ENCODE data around the gene ATAT1. TPM values are rescaled to one million over a fixed set of nuclear protein-coding genes. Genes with fewer than 3 reads are reported as not detected.

The ATAT1 gene
- polyA plus RNA-seq, 1 of the 3 experiments (the other 2 are of a cell fraction): 36.2 TPM

- TF ChIP-seq RCOR1 (IDR thresholded peaks at IDR 0.05; ENCODE audit: low read length): no peak
Observed at GRCh38 chr6:30589754-30590358, 36.8 kb upstream of the ATAT1 start (continued).

- Histone ChIP-seq H3K9ac (no peak overlapping the region), H3K9me3 (no peaks in the 10 kb centered on the region), H4K20me1 (ENCODE audit: insufficient read depth) (0 out of 2 replicates have a peak, but pooled peaks cover 4% of the 10 kb centered on the region), H3K27ac (ENCODE audit: low read depth in 2 of 2, low read length in 1 of 2) (peak overlapping the region in 1 of 2 experiments; percentile 7; a peak in 1 of 4 replicates), H3F3A (replicated peaks; ENCODE audit: insufficient read depth) (peaks cover 17% of the 10 kb centered on the region), H3K4me1 (ENCODE audit: control insufficient read depth in 1 of 2, insufficient read depth in 2 of 2, low read depth in 1 of 2, low read length in 1 of 2) (no peaks in the 10 kb centered on the region), H3K9me2 (no peaks in the 10 kb centered on the region), H3K4me3 (ENCODE audit: low read depth in 2 of 2, low read length in 1 of 2) (no peak overlapping the region), H2AFZ (ENCODE audit: low read depth) (no peak overlapping the region), H3K27me3 (ENCODE audit: insufficient read depth) (no peaks in the 10 kb centered on the region), H3K4me2 (no peak overlapping the region), H3K79me2 (ENCODE audit: insufficient read depth) (peaks cover 5% of the 10 kb centered on the region; the same call in 1 of the 2 replicates), H3K36me3 (replicated peaks in 1 of 2; ENCODE audit: control insufficient read depth in 1 of 2, insufficient read depth in 2 of 2, low read length in 1 of 2) (peaks cover 51 to 53% of the 10 kb centered on the region in 2 experiments)
- no peak for DNase-seq
- ChIA-PET CTCF (interaction anchor here (0.9 to 2.6 kb wide), 6 partner anchors 10 to 82 kb away, joined by 3 to 11 read pairs (median 4); partner anchors contain the start of gene DHX16), POLR2A (interaction anchor here (0.6 to 2.3 kb wide), 3 partner anchors 10 to 24 kb away, joined by 3 to 8 read pairs (median 6); partner anchors contain the start of gene ABCF1)
- 94% methylated on average over 6 of the region's 8 CpGs for WGBS (ENCODE audit: low lambda C conversion rate)
- TF ChIP-seq REST (IDR thresholded peaks at IDR 0.05; ENCODE audit: low read depth, low read length) (no peak), YY1 (IDR thresholded peaks at IDR 0.05; ENCODE audit: low read depth) (no peak), USF2 (IDR thresholded peaks at IDR 0.05; ENCODE audit: borderline replicate concordance, low read depth, low read length) (no peak), CHD2 (IDR thresholded peaks at IDR 0.05; ENCODE audit: low read length, partially characterized antibody) (no peak), IRF3 (IDR thresholded peaks at IDR 0.05; ENCODE audit: low read depth, low read length) (no peak), TAF1 (IDR thresholded peaks at IDR 0.05; ENCODE audit: borderline replicate concordance, low read depth, low read length) (no peak), TCF12 (IDR thresholded peaks at IDR 0.05) (no peak), SIN3A (IDR thresholded peaks at IDR 0.05; ENCODE audit: borderline replicate concordance, low read depth, low read length) (no peak), RAD21 (IDR thresholded peaks at IDR 0.05; ENCODE audit: low read length) (no peak), MXI1 (IDR thresholded peaks at IDR 0.05; ENCODE audit: low read depth, low read length) (no peak), RFX5 (IDR thresholded peaks at IDR 0.05; ENCODE audit: low read length) (no peak), CTCF (IDR thresholded peaks at IDR 0.05) (no peak), GABPA (IDR thresholded peaks at IDR 0.05; ENCODE audit: low read depth) (no peak)
Observed at GRCh38 chr6:30590509-30590908, 36.2 kb upstream of the ATAT1 start.

Measured in SK-N-SH (cell line).